ENCODE data around the gene REX1BD. TPM values are rescaled to one million over a fixed set of nuclear protein-coding genes. Genes with fewer than 3 reads are reported as not detected.

REX1BD gene
- total RNA-seq, 1 experiment from 2014 or later, result 72.3 TPM

- Histone ChIP-seq H3K79me1 (ENCODE audit: insufficient read depth, low read depth, low read length, poor library complexity, severe bottlenecking) (no peaks in the 10 kb centered on the region), H4K91ac (ENCODE audit: insufficient read length, low read depth, low read length) (no peak within 1 kb of the TSS), H2AFZ (ENCODE audit: low read length) (no peak within 1 kb of the TSS), H2BK15ac (ENCODE audit: low read depth, low read length) (no peak within 1 kb of the TSS), H3K9ac (ENCODE audit: extremely low read depth, insufficient read length, low read length) (peak within 1 kb of the TSS; percentile 37), H2BK120ac (ENCODE audit: low read depth, low read length, poor library complexity, severe bottlenecking) (no peak within 1 kb of the TSS), H4K8ac (replicated peaks; ENCODE audit: insufficient read length, low read depth, low read length) (no peak within 1 kb of the TSS), H3K18ac (ENCODE audit: insufficient read length, low read depth, low read length) (no peak within 1 kb of the TSS), H2AK5ac (ENCODE audit: insufficient read length, low read length) (no peak within 1 kb of the TSS), H3K4ac (ENCODE audit: low read depth, low read length) (no peak within 1 kb of the TSS), H3K23me2 (ENCODE audit: insufficient read length, low read depth, low read length, poor library complexity, severe bottlenecking) (peaks cover 6% of the 10 kb centered on the region), H2BK5ac (ENCODE audit: insufficient read length, low read length) (no peak within 1 kb of the TSS), H3T11ph (ENCODE audit: low read length) (no peak within 1 kb of the TSS), H3K79me2 (ENCODE audit: insufficient read depth, low read length) (peaks cover 6% of the 10 kb centered on the region; the same call in 1 of the 2 replicates), H3K27me3 (ENCODE audit: insufficient read depth, low read length) (no peaks in the 10 kb centered on the region), H3K14ac (ENCODE audit: insufficient read depth, low read length) (peak within 1 kb of the TSS; percentile 28; the same call in 1 of the 2 replicates), H3K9me3 (ENCODE audit: control insufficient read depth, low read depth, low read length) (no peaks in the 10 kb centered on the region), H2BK12ac (ENCODE audit: insufficient read length, low read depth, low read length) (no peak within 1 kb of the TSS), H3K4me1 (ENCODE audit: insufficient read depth, low read length) (no peaks in the 10 kb centered on the region), H2BK20ac (ENCODE audit: low read depth, low read length, poor library complexity, severe bottlenecking) (no peak within 1 kb of the TSS), H3K23ac (ENCODE audit: insufficient read length, low read depth, low read length) (no peak within 1 kb of the TSS), H4K20me1 (ENCODE audit: control insufficient read depth, insufficient read depth, insufficient read length) (no peaks in the 10 kb centered on the region), H3K27ac (ENCODE audit: insufficient read length, low read depth, low read length) (no peak within 1 kb of the TSS), H3K4me2 (ENCODE audit: insufficient read depth, insufficient read length, low read length) (peak within 1 kb of the TSS; percentile 65), H3K56ac (ENCODE audit: insufficient read length, low read depth, low read length) (no peak within 1 kb of the TSS), H4K5ac (ENCODE audit: insufficient read length, low read depth, low read length) (no peak within 1 kb of the TSS)
- peaks cover 0 to 12% (median 11%) of the 10 kb centered on the region in 3 experiments; a peak in 4 of 7 replicates for H3K36me3 Mint-ChIP-seq (ENCODE audit: insufficient read depth in 1 of 3, low read depth in 3 of 3)
- H3K9me3 Mint-ChIP-seq, result no peaks in the 10 kb centered on the region
- peak within 1 kb of the TSS; percentile 88 to 96 for H3K4me3 Mint-ChIP-seq
- H3K27me3 Mint-ChIP-seq (ENCODE audit: low read depth), result no peaks in the 10 kb centered on the region
- WGBS (ENCODE audit: extremely low coverage, insufficient read length, low lambda C conversion rate), result no CpG with 5 or more reads among the region's 58 CpGs
- peak within 1 kb of the TSS in 2 of 3 experiments; percentile 21 to 82; a peak in 5 of 7 replicates for H3K27ac Mint-ChIP-seq
- peaks cover 5 to 8% of the 10 kb centered on the region in 2 experiments for H3K4me1 Mint-ChIP-seq
- peak; percentile 93 for DNase-seq
- TF ChIP-seq, protein P1, sequence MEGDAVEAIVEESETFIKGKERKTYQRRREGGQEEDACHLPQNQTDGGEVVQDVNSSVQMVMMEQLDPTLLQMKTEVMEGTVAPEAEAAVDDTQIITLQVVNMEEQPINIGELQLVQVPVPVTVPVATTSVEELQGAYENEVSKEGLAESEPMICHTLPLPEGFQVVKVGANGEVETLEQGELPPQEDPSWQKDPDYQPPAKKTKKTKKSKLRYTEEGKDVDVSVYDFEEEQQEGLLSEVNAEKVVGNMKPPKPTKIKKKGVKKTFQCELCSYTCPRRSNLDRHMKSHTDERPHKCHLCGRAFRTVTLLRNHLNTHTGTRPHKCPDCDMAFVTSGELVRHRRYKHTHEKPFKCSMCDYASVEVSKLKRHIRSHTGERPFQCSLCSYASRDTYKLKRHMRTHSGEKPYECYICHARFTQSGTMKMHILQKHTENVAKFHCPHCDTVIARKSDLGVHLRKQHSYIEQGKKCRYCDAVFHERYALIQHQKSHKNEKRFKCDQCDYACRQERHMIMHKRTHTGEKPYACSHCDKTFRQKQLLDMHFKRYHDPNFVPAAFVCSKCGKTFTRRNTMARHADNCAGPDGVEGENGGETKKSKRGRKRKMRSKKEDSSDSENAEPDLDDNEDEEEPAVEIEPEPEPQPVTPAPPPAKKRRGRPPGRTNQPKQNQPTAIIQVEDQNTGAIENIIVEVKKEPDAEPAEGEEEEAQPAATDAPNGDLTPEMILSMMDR (conservative IDR thresholded peaks at IDR 0.05), result no peak
These were observed 31.0 kb upstream of the REX1BD start, which contains the start of gene KXD1 for GRCh38 chr19:18557411-18558201. Gene KXD1 (plus strand): TSS chr19:18557870. CDS start chr19:18562057, 4,187 bp downstream.

All from H9 (cell line).